A673 (cell line): ENCODE results near the gene CMIP. TPM values are rescaled to one million over a fixed set of nuclear protein-coding genes. Genes with fewer than 3 reads are reported as not detected.

ENCODE experiments used
- BruUV-seq: library from RNA; stranded (reverse); fragments of 400-500 nt; replicated peaks from 2 replicates; lab custom pipeline; 2021; lab: Mats Ljungman, UMichigan
- CTCF ChIA-PET: fragments of 300-600 bp; sonication (Branson Sonifier 250); formaldehyde crosslinking; loops from one replicate; lab custom pipeline; 2022; ENCODE audit warnings: antibody characterized with exemption; lab: Charles Lee
- POLR2A ChIA-PET: fragments of 300-600 bp; sonication (Branson Sonifier 250); formaldehyde crosslinking; loops from one replicate; lab custom pipeline; 2022; ENCODE audit warnings: antibody characterized with exemption; ENCODE audit not compliant: low non-redundant PET; lab: Charles Lee
- DNase-seq: peaks from one replicate; pipeline ENCODE4 v3.0.0-alpha.2; 2015; ENCODE audit warnings: low spot score
- H3K27ac ChIP-seq: fragments of 200-600 bp; sonication (generic); 2 replicates; pipeline ENCODE4 v1.5.1; 2016; ENCODE audit warnings: mixed run types, low read depth, mild to moderate bottlenecking, mixed read lengths, antibody characterized with exemption, low read length; ENCODE audit not compliant: poor library complexity, severe bottlenecking
- H3K27me3 ChIP-seq: fragments of 200-600 bp; sonication (generic); replicated peaks from 2 replicates; pipeline ENCODE4 v1.6.1; 2017; ENCODE audit warnings: mixed run types, low read depth, mild to moderate bottlenecking, mixed read lengths, antibody characterized with exemption, low read length; ENCODE audit not compliant: insufficient read depth, poor library complexity
- H3K36me3 ChIP-seq: fragments of 200-600 bp; sonication (generic); 2 replicates; pipeline ENCODE4 v1.6.1; 2016; ENCODE audit warnings: mixed run types, mild to moderate bottlenecking, mixed read lengths, antibody characterized with exemption, low read length; ENCODE audit not compliant: insufficient read depth, poor library complexity, severe bottlenecking
- H3K4me1 ChIP-seq: fragments of 200-600 bp; sonication (generic); 2 replicates; pipeline ENCODE4 v1.6.1; 2017; ENCODE audit warnings: mixed run types, mild to moderate bottlenecking, mixed read lengths, antibody characterized with exemption, low read length; ENCODE audit not compliant: insufficient read depth, poor library complexity, severe bottlenecking
- H3K4me3 ChIP-seq: fragments of 200-600 bp; sonication (generic); 2 replicates; pipeline ENCODE4 v1.5.1; 2016; ENCODE audit warnings: low read depth, mixed run types, mild to moderate bottlenecking, mixed read lengths, low read length; ENCODE audit not compliant: poor library complexity, severe bottlenecking
- H3K9me3 ChIP-seq: fragments of 200-600 bp; sonication (generic); 2 replicates; pipeline ENCODE4 v1.6.1; 2016; ENCODE audit warnings: mixed run types, low read depth, mild to moderate bottlenecking, mixed read lengths, antibody characterized with exemption, low read length; ENCODE audit not compliant: poor library complexity, severe bottlenecking
- EZH2 ChIP-seq: fragments of 200-600 bp; sonication (generic); IDR thresholded peaks from 2 replicates; pipeline ENCODE4 v1.6.1; 2017; ENCODE audit warnings: borderline replicate concordance, low read depth, mild to moderate bottlenecking, mixed read lengths, antibody characterized with exemption, low read length; ENCODE audit not compliant: poor library complexity, severe bottlenecking
- intact Hi-C: fragments of 100-400 bp; cut with micrococcal nuclease; formaldehyde crosslinking; loops from one replicate; pipeline ENCODE4 v1.10.0; 2022; ENCODE audit not compliant: unreplicated experiment
- total RNA-seq: library from RNA; stranded (reverse); gene quantifications from 2 replicates; pipeline ENCODE4 v1.2.3, GENCODE V29; 2021
- TF ChIP-seq, protein P1 (sequence below): fragments of 300-800, 200-600 bp; sonication (generic); conservative IDR thresholded peaks from 2 replicates; pipeline ENCODE4 v1.5.1; 2017; ENCODE audit warnings: low read depth, mild to moderate bottlenecking, antibody characterized with exemption, low read length, moderate library complexity, mixed read lengths

CMIP gene
- total RNA-seq, 1 experiment from 2014 or later: 25.5 TPM

DNA sequence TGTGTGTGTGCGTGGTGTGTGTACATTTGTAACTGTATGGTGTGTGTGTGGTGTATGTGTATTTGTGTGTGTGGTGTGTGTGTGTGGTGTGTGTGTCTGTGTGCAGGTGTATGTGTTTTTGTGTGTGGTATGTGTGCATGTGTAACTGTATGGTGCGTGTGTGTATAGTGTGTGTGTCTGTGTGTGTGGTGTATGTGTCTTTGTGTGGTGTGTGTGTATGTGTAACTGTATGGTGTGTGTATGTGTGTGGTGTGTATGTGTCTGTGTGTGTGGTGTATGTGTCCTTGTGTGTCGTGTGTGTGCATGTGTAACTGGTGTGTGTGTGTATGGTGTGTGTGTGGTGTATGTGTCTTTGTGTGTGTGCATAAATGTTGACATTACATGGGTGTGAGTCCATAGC, 170.8 kb downstream of the CMIP start:
- H3K4me3 ChIP-seq: no peak overlapping the region
- ChIA-PET CTCF (no interaction called here), POLR2A (no interaction called here)
- H3K27me3 ChIP-seq: no peaks in the 10 kb centered on the region
- H3K27ac ChIP-seq: no peak overlapping the region
- H3K36me3 ChIP-seq: no peaks in the 10 kb centered on the region
- intact Hi-C loops: no loop called here
- no peak for DNase-seq
- no peaks in the 10 kb centered on the region for H3K9me3 ChIP-seq
- TF ChIP-seq, protein P1, sequence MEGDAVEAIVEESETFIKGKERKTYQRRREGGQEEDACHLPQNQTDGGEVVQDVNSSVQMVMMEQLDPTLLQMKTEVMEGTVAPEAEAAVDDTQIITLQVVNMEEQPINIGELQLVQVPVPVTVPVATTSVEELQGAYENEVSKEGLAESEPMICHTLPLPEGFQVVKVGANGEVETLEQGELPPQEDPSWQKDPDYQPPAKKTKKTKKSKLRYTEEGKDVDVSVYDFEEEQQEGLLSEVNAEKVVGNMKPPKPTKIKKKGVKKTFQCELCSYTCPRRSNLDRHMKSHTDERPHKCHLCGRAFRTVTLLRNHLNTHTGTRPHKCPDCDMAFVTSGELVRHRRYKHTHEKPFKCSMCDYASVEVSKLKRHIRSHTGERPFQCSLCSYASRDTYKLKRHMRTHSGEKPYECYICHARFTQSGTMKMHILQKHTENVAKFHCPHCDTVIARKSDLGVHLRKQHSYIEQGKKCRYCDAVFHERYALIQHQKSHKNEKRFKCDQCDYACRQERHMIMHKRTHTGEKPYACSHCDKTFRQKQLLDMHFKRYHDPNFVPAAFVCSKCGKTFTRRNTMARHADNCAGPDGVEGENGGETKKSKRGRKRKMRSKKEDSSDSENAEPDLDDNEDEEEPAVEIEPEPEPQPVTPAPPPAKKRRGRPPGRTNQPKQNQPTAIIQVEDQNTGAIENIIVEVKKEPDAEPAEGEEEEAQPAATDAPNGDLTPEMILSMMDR: no peak
- TF ChIP-seq EZH2: no peak
- no TSS peak for BruUV-seq
- peaks cover 10% of the 10 kb centered on the region for H3K4me1 ChIP-seq

DNA sequence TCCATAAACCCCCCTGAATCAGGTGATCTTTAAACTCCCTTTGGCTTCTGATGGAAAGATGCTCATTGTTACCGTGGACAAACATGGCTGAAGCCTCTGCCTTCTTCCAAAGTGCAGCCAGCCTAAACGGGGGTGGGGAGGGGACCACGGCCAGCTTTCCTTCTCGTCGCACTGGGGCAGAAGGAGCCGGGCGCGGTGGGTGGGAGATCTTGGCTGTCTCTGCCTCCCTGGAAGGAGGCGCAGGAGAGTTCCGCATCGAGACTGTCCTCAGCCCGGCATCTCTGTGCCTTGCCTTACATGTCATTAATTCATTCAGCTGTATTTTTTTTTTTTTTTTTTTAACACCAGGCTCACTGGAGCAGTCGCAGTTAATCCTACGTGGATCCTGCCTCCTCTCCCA, 171.2 kb downstream of the CMIP start:
- BruUV-seq: no TSS peak
- DNase-seq: no peak
- H3K27ac ChIP-seq: no peak overlapping the region
- intact Hi-C loops: no loop called here
- no peak for TF ChIP-seq EZH2
- TF ChIP-seq, protein P1: no peak
- ChIA-PET CTCF (no interaction called here), POLR2A (no interaction called here)
- no peaks in the 10 kb centered on the region for H3K27me3 ChIP-seq
- H3K36me3 ChIP-seq: no peaks in the 10 kb centered on the region
- no peaks in the 10 kb centered on the region for H3K9me3 ChIP-seq
- no peak overlapping the region for H3K4me3 ChIP-seq
- H3K4me1 ChIP-seq: peaks cover 10% of the 10 kb centered on the region

GRCh38 chr16:81616321-81617020, 171.9 kb downstream of the CMIP start:
- intact Hi-C loops: no loop called here

More at GRCh38 chr16:81616321-81617020, 171.9 kb downstream of the CMIP start:
- no peaks in the 10 kb centered on the region for H3K27me3 ChIP-seq
- no peak overlapping the region for H3K27ac ChIP-seq
- CTCF ChIA-PET: no interaction called here
- BruUV-seq: no TSS peak
- TF ChIP-seq, protein P1: no peak
- TF ChIP-seq EZH2: no peak
- H3K9me3 ChIP-seq: no peaks in the 10 kb centered on the region
- POLR2A ChIA-PET: no interaction called here
- no peaks in the 10 kb centered on the region for H3K36me3 ChIP-seq
- DNase-seq: peak; percentile 58
- H3K4me1 ChIP-seq: peaks cover 10% of the 10 kb centered on the region
- no peak overlapping the region for H3K4me3 ChIP-seq
